ENCODE data around the gene GLCCI1. TPM values are rescaled to one million over a fixed set of nuclear protein-coding genes. Genes with fewer than 3 reads are reported as not detected.

Gene GLCCI1
- total RNA-seq, 1 experiment from 2014 or later: 4.6 TPM

GRCh38 chr7:8040768-8041369 is 72.3 kb downstream of the GLCCI1 start:
- ATAC-seq (no peak), DNase-seq (ENCODE audit: low read depth, low spot score) (no peak)
- intact Hi-C loops (cut with micrococcal nuclease): no loop called here
- CTCF ChIA-PET: interaction anchor here (1.4 kb wide), 1 partner anchor 255 kb away, joined by 3 read pairs; no protein-coding TSS in a partner anchor
- Histone ChIP-seq H3K9ac (ENCODE audit: low read length) (no peak overlapping the region), H3K4me3 (replicated peaks in 1 of 2; ENCODE audit: low read depth in 1 of 2, low read length in 2 of 2) (no peak overlapping the region), H3K36me3 (ENCODE audit: control insufficient read depth in 1 of 2, insufficient read depth in 2 of 2, low read length in 2 of 2) (no peaks in the 10 kb centered on the region), H3K9me3 (ENCODE audit: control insufficient read depth in 1 of 2, insufficient read depth in 1 of 2, low read depth in 1 of 2, low read length in 2 of 2) (no peaks in the 10 kb centered on the region), H2AFZ (ENCODE audit: low read depth, low read length, poor library complexity, severe bottlenecking) (no peak overlapping the region), H3K27me3 (ENCODE audit: insufficient read depth, low read length) (no peaks in the 10 kb centered on the region), H4K20me1 (ENCODE audit: insufficient read depth) (no peaks in the 10 kb centered on the region), H3K4me2 (ENCODE audit: low read length) (no peak overlapping the region), H3K79me2 (ENCODE audit: insufficient read depth, low read length) (no peaks in the 10 kb centered on the region), H3K27ac (ENCODE audit: low read depth, low read length) (no peak overlapping the region), H3K9me2 (ENCODE audit: insufficient read depth) (no peaks in the 10 kb centered on the region), H3K4me1 (ENCODE audit: control insufficient read depth in 1 of 2, insufficient read depth in 2 of 2, low read length in 2 of 2) (no peaks in the 10 kb centered on the region)
- no TSS peak for BruUV-seq (replicated peaks)
- POLR2A ChIA-PET: no interaction called here
- TF ChIP-seq ATF3 (IDR thresholded peaks at IDR 0.05) (no peak), ZFX (IDR thresholded peaks at IDR 0.05) (no peak), CBX3 (IDR thresholded peaks at IDR 0.05; ENCODE audit: low read depth) (no peak), FOSL1 (IDR thresholded peaks at IDR 0.05; ENCODE audit: low read depth) (no peak), EGR1 (IDR thresholded peaks at IDR 0.05; ENCODE audit: low read depth) (no peak), ELF1 (IDR thresholded peaks at IDR 0.05; ENCODE audit: borderline replicate concordance, low read depth) (no peak), RAD21 (IDR thresholded peaks at IDR 0.05; ENCODE audit: low read depth) (no peak), POLR2A (IDR thresholded peaks at IDR 0.05; ENCODE audit: borderline replicate concordance, extremely low read depth, insufficient read depth, insufficient read length) (no peak), TCF7L2 (IDR thresholded peaks at IDR 0.05; ENCODE audit: borderline replicate concordance, extremely low read depth, insufficient read depth, insufficient read length) (no peak), EZH2phosphoT487 (IDR thresholded peaks at IDR 0.05; ENCODE audit: borderline replicate concordance) (no peak), YY1 (IDR thresholded peaks at IDR 0.05; ENCODE audit: extremely low read depth, insufficient replicate concordance, low read depth, low read length) (no peak), JUND (IDR thresholded peaks at IDR 0.05) (no peak), EZH2 (IDR thresholded peaks at IDR 0.05) (no peak), SP1 (IDR thresholded peaks at IDR 0.05; ENCODE audit: low read depth) (no peak), ZBTB33 (IDR thresholded peaks at IDR 0.05; ENCODE audit: extremely low read depth, insufficient replicate concordance, low read length) (no peak)
- TF ChIP-seq, protein P1, sequence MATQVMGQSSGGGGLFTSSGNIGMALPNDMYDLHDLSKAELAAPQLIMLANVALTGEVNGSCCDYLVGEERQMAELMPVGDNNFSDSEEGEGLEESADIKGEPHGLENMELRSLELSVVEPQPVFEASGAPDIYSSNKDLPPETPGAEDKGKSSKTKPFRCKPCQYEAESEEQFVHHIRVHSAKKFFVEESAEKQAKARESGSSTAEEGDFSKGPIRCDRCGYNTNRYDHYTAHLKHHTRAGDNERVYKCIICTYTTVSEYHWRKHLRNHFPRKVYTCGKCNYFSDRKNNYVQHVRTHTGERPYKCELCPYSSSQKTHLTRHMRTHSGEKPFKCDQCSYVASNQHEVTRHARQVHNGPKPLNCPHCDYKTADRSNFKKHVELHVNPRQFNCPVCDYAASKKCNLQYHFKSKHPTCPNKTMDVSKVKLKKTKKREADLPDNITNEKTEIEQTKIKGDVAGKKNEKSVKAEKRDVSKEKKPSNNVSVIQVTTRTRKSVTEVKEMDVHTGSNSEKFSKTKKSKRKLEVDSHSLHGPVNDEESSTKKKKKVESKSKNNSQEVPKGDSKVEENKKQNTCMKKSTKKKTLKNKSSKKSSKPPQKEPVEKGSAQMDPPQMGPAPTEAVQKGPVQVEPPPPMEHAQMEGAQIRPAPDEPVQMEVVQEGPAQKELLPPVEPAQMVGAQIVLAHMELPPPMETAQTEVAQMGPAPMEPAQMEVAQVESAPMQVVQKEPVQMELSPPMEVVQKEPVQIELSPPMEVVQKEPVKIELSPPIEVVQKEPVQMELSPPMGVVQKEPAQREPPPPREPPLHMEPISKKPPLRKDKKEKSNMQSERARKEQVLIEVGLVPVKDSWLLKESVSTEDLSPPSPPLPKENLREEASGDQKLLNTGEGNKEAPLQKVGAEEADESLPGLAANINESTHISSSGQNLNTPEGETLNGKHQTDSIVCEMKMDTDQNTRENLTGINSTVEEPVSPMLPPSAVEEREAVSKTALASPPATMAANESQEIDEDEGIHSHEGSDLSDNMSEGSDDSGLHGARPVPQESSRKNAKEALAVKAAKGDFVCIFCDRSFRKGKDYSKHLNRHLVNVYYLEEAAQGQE (IDR thresholded peaks at IDR 0.05; ENCODE audit: low read depth): no peak
- TF ChIP-seq, protein P2, sequence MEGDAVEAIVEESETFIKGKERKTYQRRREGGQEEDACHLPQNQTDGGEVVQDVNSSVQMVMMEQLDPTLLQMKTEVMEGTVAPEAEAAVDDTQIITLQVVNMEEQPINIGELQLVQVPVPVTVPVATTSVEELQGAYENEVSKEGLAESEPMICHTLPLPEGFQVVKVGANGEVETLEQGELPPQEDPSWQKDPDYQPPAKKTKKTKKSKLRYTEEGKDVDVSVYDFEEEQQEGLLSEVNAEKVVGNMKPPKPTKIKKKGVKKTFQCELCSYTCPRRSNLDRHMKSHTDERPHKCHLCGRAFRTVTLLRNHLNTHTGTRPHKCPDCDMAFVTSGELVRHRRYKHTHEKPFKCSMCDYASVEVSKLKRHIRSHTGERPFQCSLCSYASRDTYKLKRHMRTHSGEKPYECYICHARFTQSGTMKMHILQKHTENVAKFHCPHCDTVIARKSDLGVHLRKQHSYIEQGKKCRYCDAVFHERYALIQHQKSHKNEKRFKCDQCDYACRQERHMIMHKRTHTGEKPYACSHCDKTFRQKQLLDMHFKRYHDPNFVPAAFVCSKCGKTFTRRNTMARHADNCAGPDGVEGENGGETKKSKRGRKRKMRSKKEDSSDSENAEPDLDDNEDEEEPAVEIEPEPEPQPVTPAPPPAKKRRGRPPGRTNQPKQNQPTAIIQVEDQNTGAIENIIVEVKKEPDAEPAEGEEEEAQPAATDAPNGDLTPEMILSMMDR (IDR thresholded peaks at IDR 0.05 in 2 of 3, conservative IDR thresholded peaks at IDR 0.05 in 1 of 3; ENCODE audit: borderline replicate concordance in 1 of 3, insufficient read depth in 1 of 3, low read depth in 2 of 3, low read length in 2 of 3): no peak
- RAD21 ChIA-PET (ENCODE audit: low non-redundant PET in 1 of 2, low total read pairs in 2 of 2, uncharacterized antibody in 2 of 2, unreplicated experiment in 2 of 2): no interaction called here

Data from HCT116 (cell line).